ENCODE data around the gene PTBP3.
"Not testable (repeated sequence)": the region's sequence is repeated elsewhere in the genome, so short reads cannot be mapped to it uniquely, and the experiment has no call there.

PTBP3 gene

GRCh38 chr9:112367465-112367864 is 34.0 kb upstream of the PTBP3 start:
- no peak overlapping the region for H3K4me3 ChIP-seq (ENCODE audit: severe bottlenecking)
- no peaks in the 10 kb centered on the region for H3K36me3 ChIP-seq (ENCODE audit: low read depth)
- no peak for TF ChIP-seq CTCF (IDR thresholded peaks at IDR 0.05; ENCODE audit: poor library complexity, severe bottlenecking)
- no peak overlapping the region for H3K27ac ChIP-seq (ENCODE audit: poor library complexity, severe bottlenecking)
- no peaks in the 10 kb centered on the region for H3K9me3 ChIP-seq (ENCODE audit: severe bottlenecking)
- no peaks in the 10 kb centered on the region for H3K4me1 ChIP-seq (ENCODE audit: insufficient read depth, poor library complexity, severe bottlenecking)
- ATAC-seq (ENCODE audit: low read depth) (no peak), DNase-seq (ENCODE audit: low spot score) (no peak)
- no peaks in the 10 kb centered on the region for H3K27me3 ChIP-seq (ENCODE audit: insufficient read depth, poor library complexity, severe bottlenecking)

GRCh38 chr9:112366591-112366990 is 33.2 kb upstream of the PTBP3 start:
- TF ChIP-seq CTCF (IDR thresholded peaks at IDR 0.05; ENCODE audit: poor library complexity, severe bottlenecking) = no peak
- Histone ChIP-seq H3K4me3 (ENCODE audit: severe bottlenecking) (no peak overlapping the region), H3K9me3 (ENCODE audit: severe bottlenecking) (no peaks in the 10 kb centered on the region), H3K27ac (ENCODE audit: poor library complexity, severe bottlenecking) (no peak overlapping the region), H3K27me3 (ENCODE audit: insufficient read depth, poor library complexity, severe bottlenecking) (no peaks in the 10 kb centered on the region), H3K4me1 (ENCODE audit: insufficient read depth, poor library complexity, severe bottlenecking) (no peaks in the 10 kb centered on the region), H3K36me3 (ENCODE audit: low read depth) (no peaks in the 10 kb centered on the region)
- no peak for ATAC-seq (ENCODE audit: low read depth)
- no peak for DNase-seq (ENCODE audit: low spot score)

GRCh38 chr9:112365257-112365656 is 31.8 kb upstream of the PTBP3 start:
- not testable (repeated sequence) for H3K36me3 ChIP-seq (ENCODE audit: low read depth); H3K27me3 ChIP-seq (ENCODE audit: insufficient read depth, poor library complexity, severe bottlenecking); H3K9me3 ChIP-seq (ENCODE audit: severe bottlenecking); DNase-seq (ENCODE audit: low spot score); H3K4me1 ChIP-seq (ENCODE audit: insufficient read depth, poor library complexity, severe bottlenecking); ATAC-seq (ENCODE audit: low read depth); H3K4me3 ChIP-seq (ENCODE audit: severe bottlenecking); H3K27ac ChIP-seq (ENCODE audit: poor library complexity, severe bottlenecking)

GRCh38 chr9:112364761-112365160 is 31.3 kb upstream of the PTBP3 start:
- no peaks in the 10 kb centered on the region for H3K9me3 ChIP-seq (ENCODE audit: severe bottlenecking)
- no peaks in the 10 kb centered on the region for H3K36me3 ChIP-seq (ENCODE audit: low read depth)
- H3K27me3 ChIP-seq (ENCODE audit: insufficient read depth, poor library complexity, severe bottlenecking) = no peaks in the 10 kb centered on the region
- ATAC-seq (ENCODE audit: low read depth) (no peak), DNase-seq (ENCODE audit: low spot score) (no peak)
- no peak for TF ChIP-seq CTCF (IDR thresholded peaks at IDR 0.05; ENCODE audit: poor library complexity, severe bottlenecking)
- H3K27ac ChIP-seq (ENCODE audit: poor library complexity, severe bottlenecking) = no peak overlapping the region
- no peaks in the 10 kb centered on the region for H3K4me1 ChIP-seq (ENCODE audit: insufficient read depth, poor library complexity, severe bottlenecking)
- no peak overlapping the region for H3K4me3 ChIP-seq (ENCODE audit: severe bottlenecking)

- peak; percentile 74 for TF ChIP-seq CTCF (IDR thresholded peaks at IDR 0.05; ENCODE audit: poor library complexity, severe bottlenecking)
- Histone ChIP-seq H3K27me3 (ENCODE audit: insufficient read depth, poor library complexity, severe bottlenecking) (no peaks in the 10 kb centered on the region), H3K36me3 (ENCODE audit: low read depth) (no peaks in the 10 kb centered on the region), H3K27ac (ENCODE audit: poor library complexity, severe bottlenecking) (no peak overlapping the region), H3K9me3 (ENCODE audit: severe bottlenecking) (no peaks in the 10 kb centered on the region), H3K4me3 (ENCODE audit: severe bottlenecking) (no peak overlapping the region), H3K4me1 (ENCODE audit: insufficient read depth, poor library complexity, severe bottlenecking) (no peaks in the 10 kb centered on the region)
- ATAC-seq (ENCODE audit: low read depth) (peak; percentile 35; the same call in 1 of the 3 replicates), DNase-seq (ENCODE audit: low spot score) (no peak)
Observed at GRCh38 chr9:112361601-112362000, 28.2 kb upstream of the PTBP3 start.
